ENCODE data around the gene PIEZO2. TPM values are rescaled to one million over a fixed set of nuclear protein-coding genes. Genes with fewer than 3 reads are reported as not detected.

Gene PIEZO2
- total RNA-seq, 1 experiment from 2014 or later: 10.7 TPM

DNA sequence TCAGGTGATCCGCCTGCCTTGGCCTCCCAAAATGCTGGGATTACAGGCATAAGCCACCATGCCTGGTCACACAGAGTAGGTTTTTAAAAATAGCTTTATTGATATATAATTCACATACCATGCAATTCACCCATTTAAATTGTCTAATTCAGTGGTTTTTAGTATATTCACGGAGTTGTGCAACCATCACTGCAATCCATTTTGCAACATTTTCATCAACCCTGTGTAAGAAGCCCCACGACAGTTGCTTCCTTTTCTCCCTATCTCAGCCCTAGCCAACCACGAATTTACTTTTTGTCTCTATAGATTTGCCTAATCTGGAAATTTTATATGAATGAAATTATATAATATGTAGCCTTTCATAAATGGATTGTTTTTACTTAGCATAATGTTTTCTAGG lies 357.2 kb downstream of the PIEZO2 start:
- ChIA-PET CTCF (interaction anchor here (1.0 kb wide), 1 partner anchor 233 kb away, joined by 3 read pairs; no protein-coding TSS in a partner anchor), POLR2A (no interaction called here)
- H3K9me3 Mint-ChIP-seq: no peaks in the 10 kb centered on the region
- no peak overlapping the region for H3K27ac Mint-ChIP-seq
- no peak for DNase-seq (ENCODE audit: low spot score)
- ATAC-seq: no peak
- H3K4me1 Mint-ChIP-seq: peaks cover 7% of the 10 kb centered on the region
- TF ChIP-seq OVOL2 (CRISPR knock-in tag; IDR thresholded peaks at IDR 0.05; ENCODE audit: borderline replicate concordance): no peak
- TF ChIP-seq, protein P1, sequence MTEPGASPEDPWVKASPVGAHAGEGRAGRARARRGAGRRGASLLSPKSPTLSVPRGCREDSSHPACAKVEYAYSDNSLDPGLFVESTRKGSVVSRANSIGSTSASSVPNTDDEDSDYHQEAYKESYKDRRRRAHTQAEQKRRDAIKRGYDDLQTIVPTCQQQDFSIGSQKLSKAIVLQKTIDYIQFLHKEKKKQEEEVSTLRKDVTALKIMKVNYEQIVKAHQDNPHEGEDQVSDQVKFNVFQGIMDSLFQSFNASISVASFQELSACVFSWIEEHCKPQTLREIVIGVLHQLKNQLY (CRISPR knock-in tag; IDR thresholded peaks at IDR 0.05): no peak
- no peaks in the 10 kb centered on the region for H3K36me3 Mint-ChIP-seq
- H3K27me3 Mint-ChIP-seq (ENCODE audit: low read depth): no peaks in the 10 kb centered on the region
- H3K4me3 Mint-ChIP-seq: no peak overlapping the region

- no peak for ATAC-seq
- peaks cover 7% of the 10 kb centered on the region for H3K4me1 Mint-ChIP-seq
- ChIA-PET CTCF (interaction anchor here (1.0 kb wide), 1 partner anchor 232 kb away, joined by 3 read pairs; no protein-coding TSS in a partner anchor), POLR2A (no interaction called here)
- no peak overlapping the region for H3K4me3 Mint-ChIP-seq
- H3K36me3 Mint-ChIP-seq: no peaks in the 10 kb centered on the region
- no peak overlapping the region for H3K27ac Mint-ChIP-seq
- no peak for DNase-seq (ENCODE audit: low spot score)
- no peaks in the 10 kb centered on the region for H3K27me3 Mint-ChIP-seq (ENCODE audit: low read depth)
- no peaks in the 10 kb centered on the region for H3K9me3 Mint-ChIP-seq
- TF ChIP-seq ZNF396 (CRISPR knock-in tag; IDR thresholded peaks at IDR 0.05; ENCODE audit: borderline replicate concordance): no peak
- TF ChIP-seq RELA (CRISPR knock-in tag; IDR thresholded peaks at IDR 0.05; ENCODE audit: borderline replicate concordance): no peak
- no peak for TF ChIP-seq OVOL2 (CRISPR knock-in tag; IDR thresholded peaks at IDR 0.05; ENCODE audit: borderline replicate concordance)
- TF ChIP-seq AR (CRISPR knock-in tag; IDR thresholded peaks at IDR 0.05): no peak
- no peak for TF ChIP-seq ZNF219 (CRISPR knock-in tag; IDR thresholded peaks at IDR 0.05; ENCODE audit: borderline replicate concordance)
- TF ChIP-seq ZNF263 (CRISPR knock-in tag; IDR thresholded peaks at IDR 0.05; ENCODE audit: low read depth): no peak
- TF ChIP-seq HMGA2 (CRISPR knock-in tag; IDR thresholded peaks at IDR 0.05): no peak
- no peak for TF ChIP-seq ZNF512 (CRISPR knock-in tag; IDR thresholded peaks at IDR 0.05; ENCODE audit: borderline replicate concordance)
- TF ChIP-seq ZNF532 (CRISPR knock-in tag; IDR thresholded peaks at IDR 0.05; ENCODE audit: borderline replicate concordance): no peak
- no peak for TF ChIP-seq GRHL2 (CRISPR knock-in tag; IDR thresholded peaks at IDR 0.05; ENCODE audit: insufficient replicate concordance, severe bottlenecking)
- no peak for TF ChIP-seq MAX (CRISPR knock-in tag; IDR thresholded peaks at IDR 0.05)
- TF ChIP-seq ZMAT4 (CRISPR knock-in tag; IDR thresholded peaks at IDR 0.05): no peak
- TF ChIP-seq, protein P2, sequence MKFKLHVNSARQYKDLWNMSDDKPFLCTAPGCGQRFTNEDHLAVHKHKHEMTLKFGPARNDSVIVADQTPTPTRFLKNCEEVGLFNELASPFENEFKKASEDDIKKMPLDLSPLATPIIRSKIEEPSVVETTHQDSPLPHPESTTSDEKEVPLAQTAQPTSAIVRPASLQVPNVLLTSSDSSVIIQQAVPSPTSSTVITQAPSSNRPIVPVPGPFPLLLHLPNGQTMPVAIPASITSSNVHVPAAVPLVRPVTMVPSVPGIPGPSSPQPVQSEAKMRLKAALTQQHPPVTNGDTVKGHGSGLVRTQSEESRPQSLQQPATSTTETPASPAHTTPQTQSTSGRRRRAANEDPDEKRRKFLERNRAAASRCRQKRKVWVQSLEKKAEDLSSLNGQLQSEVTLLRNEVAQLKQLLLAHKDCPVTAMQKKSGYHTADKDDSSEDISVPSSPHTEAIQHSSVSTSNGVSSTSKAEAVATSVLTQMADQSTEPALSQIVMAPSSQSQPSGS (CRISPR knock-in tag; IDR thresholded peaks at IDR 0.05; ENCODE audit: borderline replicate concordance, low read depth): no peak
- no peak for TF ChIP-seq FOXP1 (CRISPR knock-in tag; IDR thresholded peaks at IDR 0.05; ENCODE audit: borderline replicate concordance)
- no peak for TF ChIP-seq HMGXB4 (CRISPR knock-in tag; IDR thresholded peaks at IDR 0.05)
- no peak for TF ChIP-seq ZNF121 (CRISPR knock-in tag; IDR thresholded peaks at IDR 0.05)
These were observed 358.1 kb downstream of the PIEZO2 start for GRCh38 chr18:10791169-10791831.
